Breast epithelium (tissue), 4 donors: ENCODE results near the gene PAQR4. TPM values are rescaled to one million over a fixed set of nuclear protein-coding genes. Genes with fewer than 3 reads are reported as not detected.

Experiments
- DNase-seq, 2 donors: peaks; one replicate each; pipeline ENCODE4 v3.0.0-alpha.2; 2019; ENCODE audit warnings: low spot score in 2 of 2
- H3K27ac ChIP-seq, 2 donors: fragments of 200-600 bp; sonication (generic) in 1 of 2; one replicate each; pipeline ENCODE4 v1.5.1; 2016 to 2019; ENCODE audit warnings: mild to moderate bottlenecking in 1 of 2
- H3K27me3 ChIP-seq, 2 donors: fragments of 200-600 bp; sonication (generic) in 1 of 2; one replicate each; pipeline versions ENCODE4 v1.5.1 to v1.6.0; 2017 to 2019; ENCODE audit warnings: control low read depth in 1 of 2, mild to moderate bottlenecking in 1 of 2
- H3K36me3 ChIP-seq: fragments of 200-600 bp; one replicate; pipeline ENCODE4 v1.5.1; 2019
- H3K4me1 ChIP-seq, 2 donors: fragments of 200-600 bp; sonication (generic); one replicate each; pipeline ENCODE4 v1.5.1; 2016 to 2019; ENCODE audit warnings: control low read depth in 1 of 2
- H3K4me3 ChIP-seq, 3 donors: fragments of 200-600 bp; sonication (generic); 1 replicate in 2 of 3; 2 replicates in 1 of 3; pipeline ENCODE4 v1.5.1; 2016 to 2019; ENCODE audit warnings: mild to moderate bottlenecking in 3 of 3, moderate library complexity in 2 of 3
- H3K9me3 ChIP-seq, 2 donors: fragments of 200-600 bp; sonication (generic) in 1 of 2; one replicate each; pipeline ENCODE4 v1.5.1; 2016 to 2019; ENCODE audit warnings: control low read depth in 1 of 2
- CTCF ChIP-seq, 3 donors: fragments of 450-650 bp; IDR thresholded peaks; one replicate each; pipeline ENCODE4 v1.5.1; 2016 to 2017; ENCODE audit warnings: antibody characterized with exemption in 3 of 3, mild to moderate bottlenecking in 3 of 3, moderate library complexity in 3 of 3
- POLR2A ChIP-seq: fragments of 450-650 bp; IDR thresholded peaks from one replicate; pipeline ENCODE4 v1.6.1; 2016; ENCODE audit warnings: antibody characterized with exemption, mild to moderate bottlenecking, moderate library complexity
- POLR2AphosphoS5 ChIP-seq, 3 donors: sonication (generic); formaldehyde crosslinking; IDR thresholded peaks; one replicate each; pipeline ENCODE4 v1.6.1; 2017; ENCODE audit warnings: antibody characterized with exemption in 3 of 3
- intact Hi-C: fragments of 100-400 bp; cut with DNase I; formaldehyde crosslinking; loops from one replicate; pipeline ENCODE4 v1.15.1; 2023; ENCODE audit warnings: low total_unique reads
- total RNA-seq, 3 donors: library from RNA; depleted of rRNA; stranded (reverse); fragments of >200 nt; gene quantifications; one replicate each; pipeline ENCODE4 v1.1.0, GENCODE V29; 2016

Gene PAQR4
- total RNA-seq, 3 donors from 2014 or later, result 2.0 to 4.0 (median 3.7) TPM

- no peak for DNase-seq
- Histone ChIP-seq H3K9me3 (no peaks in the 10 kb centered on the region), H3K36me3 (no peaks in the 10 kb centered on the region), H3K27me3 (no peaks in the 10 kb centered on the region), H3K4me3 (no peak overlapping the region), H3K4me1 (peaks cover 0 to 3% of the 10 kb centered on the region in 2 donors), H3K27ac (no peak overlapping the region)
- no peak for TF ChIP-seq POLR2A
- TF ChIP-seq CTCF (IDR thresholded peaks at IDR 0.05), result no peak
- no peak for TF ChIP-seq POLR2AphosphoS5 (IDR thresholded peaks at IDR 0.05)
- intact Hi-C loops, result no loop called here
Measured at GRCh38 chr16:2976673-2977072, 7.5 kb downstream of the PAQR4 start.

GRCh38 chr16:2977440-2977839 lies 8.3 kb downstream of the PAQR4 start:
- no peak for TF ChIP-seq POLR2AphosphoS5 (IDR thresholded peaks at IDR 0.05)
- Histone ChIP-seq H3K27me3 (no peaks in the 10 kb centered on the region), H3K4me3 (no peak overlapping the region), H3K4me1 (peaks cover 0 to 3% of the 10 kb centered on the region in 2 donors), H3K9me3 (no peaks in the 10 kb centered on the region), H3K27ac (no peak overlapping the region), H3K36me3 (no peaks in the 10 kb centered on the region)
- intact Hi-C loops, result no loop called here
- no peak for DNase-seq

GRCh38 chr16:2979669-2980226 lies 10.6 kb downstream of the PAQR4 start:
- intact Hi-C loops, result no loop called here
- H3K9me3 ChIP-seq, result no peaks in the 10 kb centered on the region
- H3K27me3 ChIP-seq, result no peaks in the 10 kb centered on the region
- H3K27ac ChIP-seq, result no peak overlapping the region
- DNase-seq, result no peak
- H3K4me1 ChIP-seq, result peaks cover 3 to 6% of the 10 kb centered on the region in 2 donors
- TF ChIP-seq CTCF (IDR thresholded peaks at IDR 0.05) (no peak), POLR2AphosphoS5 (IDR thresholded peaks at IDR 0.05) (no peak)
- no peaks in the 10 kb centered on the region for H3K36me3 ChIP-seq
- peak overlapping the region; percentile 73 to 83 (median 78) for H3K4me3 ChIP-seq

GRCh38 chr16:2980227-2981176 lies 11.4 kb downstream of the PAQR4 start, which contains the start of gene PKMYT1:
Gene PKMYT1, minus strand, starts transcription at chr16:2980446. Its CDS starts 789 bp downstream, at chr16:2979657.
- H3K4me3 ChIP-seq, result peak within 1 kb of the TSS; percentile 73 to 83 (median 78)
- peak within 1 kb of the TSS; percentile 74 to 90 for H3K27ac ChIP-seq
- H3K36me3 ChIP-seq, result no peaks in the 10 kb centered on the region
- H3K9me3 ChIP-seq, result no peaks in the 10 kb centered on the region
- intact Hi-C loops, result no loop called here
- H3K27me3 ChIP-seq, result no peaks in the 10 kb centered on the region
- DNase-seq, result peak; percentile 83 to 87
- H3K4me1 ChIP-seq, result peaks cover 3 to 6% of the 10 kb centered on the region in 2 donors
- TF ChIP-seq CTCF (IDR thresholded peaks at IDR 0.05) (no peak), POLR2A (peak; percentile 82), POLR2AphosphoS5 (IDR thresholded peaks at IDR 0.05) (peak; percentile 79 to 88 (median 85))

GRCh38 chr16:2981177-2981898 lies 12.2 kb downstream of the PAQR4 start:
- DNase-seq, result no peak
- Histone ChIP-seq H3K4me3 (peak overlapping the region; percentile 73 to 83 (median 78)), H3K9me3 (no peaks in the 10 kb centered on the region), H3K27ac (no peak overlapping the region), H3K4me1 (peaks cover 3 to 6% of the 10 kb centered on the region in 2 donors), H3K27me3 (no peaks in the 10 kb centered on the region), H3K36me3 (no peaks in the 10 kb centered on the region)
- intact Hi-C loops, result no loop called here
- TF ChIP-seq POLR2A (no peak), CTCF (IDR thresholded peaks at IDR 0.05) (no peak), POLR2AphosphoS5 (IDR thresholded peaks at IDR 0.05) (no peak)
